ENCODE results near the gene PRPF40B. TPM values are rescaled to one million over a fixed set of nuclear protein-coding genes. Genes with fewer than 3 reads are reported as not detected.

PRPF40B gene
- total and polyA plus RNA-seq, 9 of the 15 experiments (the other 6 are each of a cell fraction or from before 2014, with no cell fraction given), result 0.55 to 10.6 (median 4.8) TPM

DNA sequence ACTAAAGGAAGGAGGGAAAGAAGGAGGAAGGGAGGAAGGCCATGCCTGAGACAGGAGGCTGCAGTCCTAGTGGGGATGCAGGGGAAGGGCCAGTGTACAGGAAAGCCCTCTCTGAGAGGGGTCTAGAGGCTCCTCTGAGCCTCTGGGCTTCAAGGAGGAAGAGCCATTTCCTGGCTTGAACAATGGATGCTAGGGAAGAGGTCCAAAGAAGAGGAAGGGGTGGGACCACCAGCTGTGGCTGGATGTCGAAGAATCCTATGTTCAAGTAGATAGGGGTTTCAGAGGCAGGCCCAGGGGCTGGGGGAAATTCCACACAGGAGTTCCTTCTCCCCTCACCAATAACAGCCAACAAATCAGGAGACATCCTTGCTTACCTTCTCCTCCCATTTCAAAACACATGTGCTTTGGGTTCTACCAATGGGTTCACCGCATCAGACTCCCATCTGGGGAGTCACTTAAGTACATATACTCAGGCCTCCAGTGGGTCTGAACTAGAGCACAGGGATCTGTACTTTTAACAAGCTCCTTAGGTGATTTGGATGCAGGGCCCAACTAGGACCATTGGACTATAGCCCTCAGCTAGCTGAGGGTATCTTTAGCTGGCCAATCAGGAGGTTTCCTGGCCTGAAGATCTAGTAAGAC, 32.4 kb downstream of the PRPF40B start:
- no peak for TF ChIP-seq ZNF592 (IDR thresholded peaks at IDR 0.05)
- no peak for TF ChIP-seq ZNF764 (CRISPR knock-in tag; IDR thresholded peaks at IDR 0.05; ENCODE audit: low read depth)
- no peak for TF ChIP-seq CHD2 (IDR thresholded peaks at IDR 0.05; ENCODE audit: low read depth, low read length)
- TF ChIP-seq HSF4 (CRISPR knock-in tag; IDR thresholded peaks at IDR 0.05; ENCODE audit: borderline replicate concordance), result no peak
- no peak for TF ChIP-seq MAFK (IDR thresholded peaks at IDR 0.05; ENCODE audit: low read length)
- TF ChIP-seq, protein P1, sequence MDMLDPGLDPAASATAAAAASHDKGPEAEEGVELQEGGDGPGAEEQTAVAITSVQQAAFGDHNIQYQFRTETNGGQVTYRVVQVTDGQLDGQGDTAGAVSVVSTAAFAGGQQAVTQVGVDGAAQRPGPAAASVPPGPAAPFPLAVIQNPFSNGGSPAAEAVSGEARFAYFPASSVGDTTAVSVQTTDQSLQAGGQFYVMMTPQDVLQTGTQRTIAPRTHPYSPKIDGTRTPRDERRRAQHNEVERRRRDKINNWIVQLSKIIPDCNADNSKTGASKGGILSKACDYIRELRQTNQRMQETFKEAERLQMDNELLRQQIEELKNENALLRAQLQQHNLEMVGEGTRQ (CRISPR knock-in tag; IDR thresholded peaks at IDR 0.05), result no peak
- TF ChIP-seq ZEB2 (IDR thresholded peaks at IDR 0.05), result no peak
- TF ChIP-seq, protein P2, sequence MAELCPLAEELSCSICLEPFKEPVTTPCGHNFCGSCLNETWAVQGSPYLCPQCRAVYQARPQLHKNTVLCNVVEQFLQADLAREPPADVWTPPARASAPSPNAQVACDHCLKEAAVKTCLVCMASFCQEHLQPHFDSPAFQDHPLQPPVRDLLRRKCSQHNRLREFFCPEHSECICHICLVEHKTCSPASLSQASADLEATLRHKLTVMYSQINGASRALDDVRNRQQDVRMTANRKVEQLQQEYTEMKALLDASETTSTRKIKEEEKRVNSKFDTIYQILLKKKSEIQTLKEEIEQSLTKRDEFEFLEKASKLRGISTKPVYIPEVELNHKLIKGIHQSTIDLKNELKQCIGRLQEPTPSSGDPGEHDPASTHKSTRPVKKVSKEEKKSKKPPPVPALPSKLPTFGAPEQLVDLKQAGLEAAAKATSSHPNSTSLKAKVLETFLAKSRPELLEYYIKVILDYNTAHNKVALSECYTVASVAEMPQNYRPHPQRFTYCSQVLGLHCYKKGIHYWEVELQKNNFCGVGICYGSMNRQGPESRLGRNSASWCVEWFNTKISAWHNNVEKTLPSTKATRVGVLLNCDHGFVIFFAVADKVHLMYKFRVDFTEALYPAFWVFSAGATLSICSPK (IDR thresholded peaks at IDR 0.05; ENCODE audit: borderline replicate concordance), result no peak
- no peak for TF ChIP-seq ZNF124 (CRISPR knock-in tag; IDR thresholded peaks at IDR 0.05)
- no peak for TF ChIP-seq CBFA2T3 (IDR thresholded peaks at IDR 0.05)
- no peak for TF ChIP-seq FIP1L1 (IDR thresholded peaks at IDR 0.05; ENCODE audit: low read depth, low read length, poor library complexity, severe bottlenecking)
- no peak for TF ChIP-seq HDGF (IDR thresholded peaks at IDR 0.05)
- no peak for TF ChIP-seq KAT2B (IDR thresholded peaks at IDR 0.05; ENCODE audit: low read depth, low read length)
- no peak for TF ChIP-seq POLR2G (IDR thresholded peaks at IDR 0.05; ENCODE audit: low read depth, low read length)
- no peak for TF ChIP-seq ZBTB1 (CRISPR knock-in tag; IDR thresholded peaks at IDR 0.05; ENCODE audit: borderline replicate concordance, low read depth)
- ChIA-PET POLR2A (interaction anchor here (0.8 to 1.4 kb wide), 3 partner anchors 12 to 85 kb away, joined by 3 to 5 read pairs (median 4); partner anchors contain the start of gene TMBIM6), CTCF (ENCODE audit: low intra/inter-chr PET ratio) (no interaction called here)
- H3K9ac ChIP-seq (ENCODE audit: insufficient read depth in 1 of 2, low read depth in 2 of 2, low read length in 2 of 2), result no peak overlapping the region
- H3K4me2 ChIP-seq (ENCODE audit: insufficient read depth, low read length), result no peak overlapping the region
- no peaks in the 10 kb centered on the region for H3K9me3 ChIP-seq (replicated peaks; ENCODE audit: control insufficient read depth, insufficient read depth, low read depth, low read length)
- in situ Hi-C loops (cut with MboI) (no loop called here), intact Hi-C loops (cut with micrococcal nuclease) (no loop called here)
- no TSS peak for BruUV-seq (replicated peaks)
- H2AFZ ChIP-seq (ENCODE audit: low read depth, low read length), result no peak overlapping the region
- no peak for DNase-seq (ENCODE audit: extremely low read depth in 1 of 4, low spot score in 3 of 4)
- H3K79me2 ChIP-seq (ENCODE audit: control insufficient read depth, insufficient read depth, low read length), result no peaks in the 10 kb centered on the region
- no peak overlapping the region for H3K4me3 ChIP-seq
- H3K4me1 ChIP-seq (replicated peaks in 1 of 2; ENCODE audit: control insufficient read depth in 2 of 2, insufficient read depth in 2 of 2, low read length in 2 of 2), result no peaks in the 10 kb centered on the region
- no peaks in the 10 kb centered on the region for H3K27me3 ChIP-seq (ENCODE audit: control insufficient read depth in 2 of 2, insufficient read depth in 2 of 2, low read length in 2 of 2)
- no peak overlapping the region for H3K27ac ChIP-seq (ENCODE audit: extremely low read depth, low read depth, low read length)
- H3K9me1 ChIP-seq (ENCODE audit: control insufficient read depth, insufficient read depth, low read length), result no peaks in the 10 kb centered on the region
- H3K36me3 ChIP-seq (ENCODE audit: control insufficient read depth, insufficient read depth, low read length), result peaks cover 2% of the 10 kb centered on the region; the same call in 1 of the 3 replicates
- no peak for ATAC-seq
- no peaks in the 10 kb centered on the region for H4K20me1 ChIP-seq (replicated peaks; ENCODE audit: control insufficient read depth, insufficient read depth, low read length)
- WGBS (ENCODE audit: insufficient coverage, low coverage, missing lambda C conversion rate), result 58% methylated on average over 2 of the region's 2 CpGs
- no peak for FAIRE-seq

All from K562 (cell line).